Activated naive CD8-positive, alpha-beta T cell treated with anti-CD3 and anti-CD28 coated beads for 36 hours (primary cell): ENCODE results near the gene ESRRA. TPM values are rescaled to one million over a fixed set of nuclear protein-coding genes. Genes with fewer than 3 reads are reported as not detected.
"Not testable (repeated sequence)": the region's sequence is repeated elsewhere in the genome, so short reads cannot be mapped to it uniquely, and the experiment has no call there.

Experiments used
- DNase-seq: peaks from one replicate; pipeline ENCODE4 v3.0.0; 2021
- H3K27ac Mint-ChIP-seq: one replicate; pipeline ENCODE4 v1.8.0; 2022; ENCODE audit warnings: mild to moderate bottlenecking, moderate library complexity, mixed read lengths
- H3K27me3 Mint-ChIP-seq: one replicate; pipeline ENCODE4 v1.8.0; 2022; ENCODE audit warnings: mild to moderate bottlenecking, mixed read lengths
- H3K36me3 Mint-ChIP-seq: one replicate; pipeline ENCODE4 v1.8.0; 2021; ENCODE audit warnings: mild to moderate bottlenecking, mixed read lengths
- H3K4me1 Mint-ChIP-seq: one replicate; pipeline ENCODE4 v1.8.0; 2021; ENCODE audit warnings: mixed read lengths
- H3K4me3 Mint-ChIP-seq: one replicate; pipeline ENCODE4 v1.8.0; 2022; ENCODE audit warnings: mild to moderate bottlenecking, moderate library complexity, mixed read lengths
- H3K9me3 Mint-ChIP-seq: one replicate; pipeline ENCODE4 v1.8.0; 2022; ENCODE audit warnings: mixed read lengths
- total RNA-seq, 2 experiments: library from RNA; stranded (reverse); gene quantifications; one replicate each; pipeline ENCODE4 v1.2.3, GENCODE V29; 2021

The ESRRA gene
- total RNA-seq, 2 experiments from 2014 or later, result 46.5 to 46.9 TPM

DNA sequence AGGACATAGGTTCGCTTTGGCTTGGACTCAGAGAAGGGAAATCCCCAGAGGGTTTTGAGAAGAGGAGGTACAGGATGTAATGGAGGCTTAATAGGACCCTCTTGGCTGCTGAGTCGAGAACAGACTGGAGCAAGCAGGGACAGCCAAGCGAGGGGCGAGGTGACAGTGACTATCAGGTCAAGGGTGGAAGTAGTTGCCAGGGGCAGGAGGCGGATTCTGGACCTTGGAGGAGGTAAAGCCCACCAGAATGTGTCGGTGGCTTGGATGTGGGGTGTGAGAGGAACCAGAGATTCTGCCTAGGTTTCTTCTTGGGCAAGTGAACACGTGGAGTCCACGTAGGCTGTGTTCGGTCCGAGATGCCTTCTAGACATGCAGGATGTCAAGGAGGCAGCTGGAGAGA is 7.6 kb downstream of the ESRRA start:
- no peak for DNase-seq
- H3K27ac Mint-ChIP-seq, result peak overlapping the region; percentile 74
- H3K4me1 Mint-ChIP-seq, result peaks cover 33% of the 10 kb centered on the region
- H3K9me3 Mint-ChIP-seq, result no peaks in the 10 kb centered on the region
- peaks cover 26% of the 10 kb centered on the region for H3K36me3 Mint-ChIP-seq
- H3K27me3 Mint-ChIP-seq, result no peaks in the 10 kb centered on the region
- no peak overlapping the region for H3K4me3 Mint-ChIP-seq

GRCh38 chr11:64313491-64314145 is 8.3 kb downstream of the ESRRA start:
- Mint-ChIP-seq H3K9me3 (no peaks in the 10 kb centered on the region), H3K36me3 (peaks cover 25% of the 10 kb centered on the region), H3K27me3 (no peaks in the 10 kb centered on the region), H3K27ac (peak overlapping the region; percentile 74), H3K4me3 (no peak overlapping the region), H3K4me1 (peaks cover 34% of the 10 kb centered on the region)
- no peak for DNase-seq

DNA sequence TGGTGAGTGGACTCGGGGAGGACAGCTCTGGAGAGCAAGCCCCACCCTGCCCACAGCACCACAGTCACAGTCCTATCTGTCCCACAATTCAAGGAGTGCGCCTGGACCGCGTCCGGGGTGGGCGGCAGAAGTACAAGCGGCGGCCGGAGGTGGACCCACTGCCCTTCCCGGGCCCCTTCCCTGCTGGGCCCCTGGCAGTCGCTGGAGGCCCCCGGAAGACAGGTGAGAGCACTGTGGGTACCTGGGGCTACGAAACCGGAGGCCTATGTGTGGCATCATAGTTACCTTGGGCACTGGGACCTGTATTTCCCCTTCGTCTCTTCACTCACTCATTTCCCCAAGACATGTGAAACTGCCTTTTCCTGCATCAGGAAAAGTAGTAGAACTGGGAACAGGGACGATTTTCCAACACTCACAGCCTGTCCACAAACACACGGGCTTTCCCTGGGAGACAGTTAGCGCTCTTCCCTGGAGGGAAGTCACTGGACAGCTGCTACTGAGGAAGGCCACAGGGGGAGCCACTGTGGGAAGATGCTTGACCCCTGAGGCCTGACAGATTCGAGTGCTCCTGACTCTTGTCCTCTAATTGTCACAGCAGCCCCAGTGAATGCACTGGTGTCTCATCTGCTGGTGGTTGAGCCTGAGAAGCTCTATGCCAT is 9.0 kb downstream of the ESRRA start:
- Mint-ChIP-seq H3K27me3 (no peaks in the 10 kb centered on the region), H3K4me3 (no peak overlapping the region), H3K27ac (no peak overlapping the region), H3K9me3 (no peaks in the 10 kb centered on the region), H3K36me3 (peaks cover 29% of the 10 kb centered on the region), H3K4me1 (peaks cover 39% of the 10 kb centered on the region)
- DNase-seq, result no peak

- peak overlapping the region; percentile 20 for H3K27ac Mint-ChIP-seq
- peak overlapping the region; percentile 7 for H3K4me3 Mint-ChIP-seq
- no peaks in the 10 kb centered on the region for H3K27me3 Mint-ChIP-seq
- H3K4me1 Mint-ChIP-seq, result peaks cover 43% of the 10 kb centered on the region
- peaks cover 30% of the 10 kb centered on the region for H3K36me3 Mint-ChIP-seq
- H3K9me3 Mint-ChIP-seq, result no peaks in the 10 kb centered on the region
- no peak for DNase-seq
These were observed 9.7 kb downstream of the ESRRA start for GRCh38 chr11:64314805-64315561.

DNA sequence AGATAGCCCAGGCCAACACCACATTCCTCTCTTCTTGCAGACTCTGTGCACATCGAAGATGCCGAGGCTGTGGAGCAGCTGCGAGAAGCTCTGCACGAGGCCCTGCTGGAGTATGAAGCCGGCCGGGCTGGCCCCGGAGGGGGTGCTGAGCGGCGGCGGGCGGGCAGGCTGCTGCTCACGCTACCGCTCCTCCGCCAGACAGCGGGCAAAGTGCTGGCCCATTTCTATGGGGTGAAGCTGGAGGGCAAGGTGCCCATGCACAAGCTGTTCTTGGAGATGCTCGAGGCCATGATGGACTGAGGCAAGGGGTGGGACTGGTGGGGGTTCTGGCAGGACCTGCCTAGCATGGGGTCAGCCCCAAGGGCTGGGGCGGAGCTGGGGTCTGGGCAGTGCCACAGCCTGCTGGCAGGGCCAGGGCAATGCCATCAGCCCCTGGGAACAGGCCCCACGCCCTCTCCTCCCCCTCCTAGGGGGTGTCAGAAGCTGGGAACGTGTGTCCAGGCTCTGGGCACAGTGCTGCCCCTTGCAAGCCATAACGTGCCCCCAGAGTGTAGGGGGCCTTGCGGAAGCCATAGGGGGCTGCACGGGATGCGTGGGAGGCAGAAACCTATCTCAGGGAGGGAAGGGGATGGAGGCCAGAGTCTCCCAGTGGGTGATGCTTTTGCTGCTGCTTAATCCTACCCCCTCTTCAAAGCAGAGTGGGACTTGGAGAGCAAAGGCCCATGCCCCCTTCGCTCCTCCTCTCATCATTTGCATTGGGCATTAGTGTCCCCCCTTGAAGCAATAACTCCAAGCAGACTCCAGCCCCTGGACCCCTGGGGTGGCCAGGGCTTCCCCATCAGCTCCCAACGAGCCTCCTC is 10.6 kb downstream of the ESRRA start:
- not testable (repeated sequence) for DNase-seq, H3K9me3 Mint-ChIP-seq, H3K27me3 Mint-ChIP-seq
- peaks cover 44% of the 10 kb centered on the region for H3K4me1 Mint-ChIP-seq
- peak overlapping the region; percentile 100 for H3K27ac Mint-ChIP-seq
- H3K36me3 Mint-ChIP-seq, result peaks cover 30% of the 10 kb centered on the region
- H3K4me3 Mint-ChIP-seq, result peak overlapping the region; percentile 94

GRCh38 chr11:64316672-64317324 is 11.5 kb downstream of the ESRRA start:
- Mint-ChIP-seq H3K36me3 (peaks cover 33% of the 10 kb centered on the region), H3K9me3 (no peaks in the 10 kb centered on the region), H3K27ac (peak overlapping the region; percentile 100), H3K4me3 (peak overlapping the region; percentile 94), H3K27me3 (no peaks in the 10 kb centered on the region), H3K4me1 (peaks cover 47% of the 10 kb centered on the region)
- no peak for DNase-seq

GRCh38 chr11:64317325-64317960 is 12.1 kb downstream of the ESRRA start, which contains the start of gene TRMT112:
Gene TRMT112 (minus strand): TSS chr11:64317559. CDS start chr11:64317526, 33 bp downstream.
- peaks cover 48% of the 10 kb centered on the region for H3K4me1 Mint-ChIP-seq
- H3K27ac Mint-ChIP-seq, result peak within 1 kb of the TSS; percentile 100
- H3K36me3 Mint-ChIP-seq, result peaks cover 35% of the 10 kb centered on the region
- H3K27me3 Mint-ChIP-seq, result no peaks in the 10 kb centered on the region
- peak within 1 kb of the TSS; percentile 94 for H3K4me3 Mint-ChIP-seq
- H3K9me3 Mint-ChIP-seq, result no peaks in the 10 kb centered on the region
- DNase-seq, result peak; percentile 95

GRCh38 chr11:64317961-64318765 is 12.8 kb downstream of the ESRRA start, which contains the start of gene PRDX5:
Gene PRDX5 (plus strand): TSS chr11:64318121. CDS start chr11:64318216, 95 bp downstream.
- peak; percentile 98 for DNase-seq
- Mint-ChIP-seq H3K4me1 (peaks cover 40% of the 10 kb centered on the region), H3K4me3 (peak within 1 kb of the TSS; percentile 94), H3K36me3 (peaks cover 31% of the 10 kb centered on the region), H3K27me3 (no peaks in the 10 kb centered on the region), H3K9me3 (no peaks in the 10 kb centered on the region), H3K27ac (peak within 1 kb of the TSS; percentile 100)

GRCh38 chr11:64318766-64319761 is 13.7 kb downstream of the ESRRA start:
- DNase-seq, result no peak
- H3K27ac Mint-ChIP-seq, result peak overlapping the region; percentile 100
- H3K4me1 Mint-ChIP-seq, result peaks cover 40% of the 10 kb centered on the region
- H3K4me3 Mint-ChIP-seq, result peak overlapping the region; percentile 94
- H3K36me3 Mint-ChIP-seq, result peaks cover 30% of the 10 kb centered on the region
- H3K9me3 Mint-ChIP-seq, result no peaks in the 10 kb centered on the region
- no peaks in the 10 kb centered on the region for H3K27me3 Mint-ChIP-seq

DNA sequence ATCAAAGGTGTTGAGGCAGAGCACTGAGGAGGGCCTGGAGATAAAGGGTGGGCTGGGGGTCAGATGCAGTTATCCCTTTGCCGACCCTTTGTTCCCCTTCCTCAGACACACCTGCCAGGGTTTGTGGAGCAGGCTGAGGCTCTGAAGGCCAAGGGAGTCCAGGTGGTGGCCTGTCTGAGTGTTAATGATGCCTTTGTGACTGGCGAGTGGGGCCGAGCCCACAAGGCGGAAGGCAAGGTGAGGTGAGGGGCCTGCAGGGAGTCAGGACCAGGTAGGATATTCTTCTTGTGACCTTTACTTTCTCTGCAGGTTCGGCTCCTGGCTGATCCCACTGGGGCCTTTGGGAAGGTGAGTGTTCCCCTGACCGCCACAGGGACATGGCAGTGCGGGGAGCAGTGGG is 15.2 kb downstream of the ESRRA start:
- DNase-seq, result no peak
- Mint-ChIP-seq H3K4me3 (peak overlapping the region; percentile 29), H3K9me3 (no peaks in the 10 kb centered on the region), H3K4me1 (peaks cover 33% of the 10 kb centered on the region), H3K27ac (no peak overlapping the region), H3K36me3 (peaks cover 27% of the 10 kb centered on the region), H3K27me3 (no peaks in the 10 kb centered on the region)

DNA sequence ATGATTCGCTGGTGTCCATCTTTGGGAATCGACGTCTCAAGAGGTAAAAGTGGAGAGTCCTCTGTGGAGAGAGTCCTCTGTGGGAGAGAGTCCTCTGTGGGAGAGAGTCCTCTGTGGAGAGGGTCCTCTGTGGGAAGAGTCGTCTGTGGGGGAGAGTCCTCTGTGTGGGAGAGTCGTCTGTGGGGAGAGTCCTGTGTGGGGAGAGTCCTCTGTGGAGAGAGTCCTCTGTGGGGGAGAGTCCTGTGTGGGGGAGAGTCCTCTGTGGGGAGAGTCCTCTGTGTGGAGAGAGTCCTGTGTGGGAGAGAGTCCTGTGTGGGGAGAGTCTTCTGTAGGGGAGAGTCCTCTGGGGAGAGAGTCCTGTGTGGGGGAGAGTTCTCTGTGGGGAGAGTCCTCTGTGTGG is 15.7 kb downstream of the ESRRA start:
- Mint-ChIP-seq H3K9me3 (no peaks in the 10 kb centered on the region), H3K36me3 (peaks cover 27% of the 10 kb centered on the region), H3K4me1 (peaks cover 33% of the 10 kb centered on the region), H3K27ac (peak overlapping the region; percentile 27), H3K4me3 (no peak overlapping the region), H3K27me3 (no peaks in the 10 kb centered on the region)
- DNase-seq, result no peak

GRCh38 chr11:64321533-64321932 is 16.2 kb downstream of the ESRRA start:
- H3K27ac Mint-ChIP-seq, result no peak overlapping the region
- no peak overlapping the region for H3K4me3 Mint-ChIP-seq
- no peaks in the 10 kb centered on the region for H3K9me3 Mint-ChIP-seq
- H3K27me3 Mint-ChIP-seq, result no peaks in the 10 kb centered on the region
- no peak for DNase-seq
- peaks cover 29% of the 10 kb centered on the region for H3K4me1 Mint-ChIP-seq
- peaks cover 23% of the 10 kb centered on the region for H3K36me3 Mint-ChIP-seq
